VCaP (cell line): ENCODE data around the gene AFAP1.

ENCODE experiments used
- H3K27ac ChIP-seq: fragments of 450-650 bp; 2 replicates; pipeline ENCODE4 v1.5.1; 2017
- TF ChIP-seq, protein P1 (sequence below): fragments of 450-650 bp; conservative IDR thresholded peaks from 2 replicates; pipeline ENCODE4 v1.5.1; 2017; ENCODE audit warnings: mild to moderate bottlenecking, moderate library complexity

Gene AFAP1

GRCh38 chr4:7808752-7809151, 130.9 kb downstream of the AFAP1 start:
- no peak overlapping the region; the same call in 1 of the 2 replicates for H3K27ac ChIP-seq
- TF ChIP-seq, protein P1, sequence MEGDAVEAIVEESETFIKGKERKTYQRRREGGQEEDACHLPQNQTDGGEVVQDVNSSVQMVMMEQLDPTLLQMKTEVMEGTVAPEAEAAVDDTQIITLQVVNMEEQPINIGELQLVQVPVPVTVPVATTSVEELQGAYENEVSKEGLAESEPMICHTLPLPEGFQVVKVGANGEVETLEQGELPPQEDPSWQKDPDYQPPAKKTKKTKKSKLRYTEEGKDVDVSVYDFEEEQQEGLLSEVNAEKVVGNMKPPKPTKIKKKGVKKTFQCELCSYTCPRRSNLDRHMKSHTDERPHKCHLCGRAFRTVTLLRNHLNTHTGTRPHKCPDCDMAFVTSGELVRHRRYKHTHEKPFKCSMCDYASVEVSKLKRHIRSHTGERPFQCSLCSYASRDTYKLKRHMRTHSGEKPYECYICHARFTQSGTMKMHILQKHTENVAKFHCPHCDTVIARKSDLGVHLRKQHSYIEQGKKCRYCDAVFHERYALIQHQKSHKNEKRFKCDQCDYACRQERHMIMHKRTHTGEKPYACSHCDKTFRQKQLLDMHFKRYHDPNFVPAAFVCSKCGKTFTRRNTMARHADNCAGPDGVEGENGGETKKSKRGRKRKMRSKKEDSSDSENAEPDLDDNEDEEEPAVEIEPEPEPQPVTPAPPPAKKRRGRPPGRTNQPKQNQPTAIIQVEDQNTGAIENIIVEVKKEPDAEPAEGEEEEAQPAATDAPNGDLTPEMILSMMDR, result no peak

GRCh38 chr4:7808181-7808580, 131.5 kb downstream of the AFAP1 start:
- no peak overlapping the region for H3K27ac ChIP-seq

DNA sequence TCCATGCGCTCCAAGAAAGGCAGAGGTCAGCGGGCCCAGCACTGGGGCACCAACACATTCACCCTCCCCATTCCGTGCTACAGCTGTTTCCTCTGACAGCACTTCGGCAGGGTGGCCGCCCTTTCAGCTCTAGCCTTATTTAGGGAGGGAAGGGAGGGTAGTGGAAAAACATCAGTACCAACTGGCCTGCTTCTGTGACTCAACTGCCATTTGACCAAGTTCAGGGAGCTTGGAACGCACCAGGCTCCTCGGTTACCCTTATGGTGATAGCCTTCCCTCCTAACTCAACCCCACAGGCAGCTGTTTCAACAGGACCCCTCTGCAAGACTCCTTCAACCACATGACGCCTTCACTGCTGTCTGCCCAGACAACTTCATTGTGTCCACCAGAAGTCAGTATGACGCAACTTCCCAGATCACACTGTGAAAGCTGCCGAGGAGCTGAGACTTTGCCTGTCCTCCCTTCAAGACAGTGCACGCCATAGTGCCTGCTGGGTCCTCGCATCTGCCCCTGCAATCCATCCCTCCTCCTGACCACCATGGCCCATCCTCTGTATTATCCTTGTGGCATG, 132.2 kb downstream of the AFAP1 start:
- no peak overlapping the region for H3K27ac ChIP-seq
- TF ChIP-seq, protein P1, result no peak

More at GRCh38 chr4:7808181-7808580, 131.5 kb downstream of the AFAP1 start:
- TF ChIP-seq, protein P1, result no peak

GRCh38 chr4:7806338-7807090, 133.1 kb downstream of the AFAP1 start:
- TF ChIP-seq, protein P1, result no peak
- H3K27ac ChIP-seq, result peak overlapping the region; percentile 62

GRCh38 chr4:7805533-7806337, 133.9 kb downstream of the AFAP1 start:
- TF ChIP-seq, protein P1, result no peak

GRCh38 chr4:7804756-7805385, 134.8 kb downstream of the AFAP1 start:
- peak overlapping the region; percentile 62; the same call in 1 of the 2 replicates for H3K27ac ChIP-seq
- TF ChIP-seq, protein P1, result no peak

More at GRCh38 chr4:7805533-7806337, 133.9 kb downstream of the AFAP1 start:
- H3K27ac ChIP-seq, result peak overlapping the region; percentile 62
